Central memory CD4-positive, alpha-beta T cell (primary cell): Measurements from ENCODE around the gene PRKCE.

Experiments
- DNase-seq: peaks from one replicate; pipeline ENCODE4 v3.0.0; 2022

Gene PRKCE

DNA sequence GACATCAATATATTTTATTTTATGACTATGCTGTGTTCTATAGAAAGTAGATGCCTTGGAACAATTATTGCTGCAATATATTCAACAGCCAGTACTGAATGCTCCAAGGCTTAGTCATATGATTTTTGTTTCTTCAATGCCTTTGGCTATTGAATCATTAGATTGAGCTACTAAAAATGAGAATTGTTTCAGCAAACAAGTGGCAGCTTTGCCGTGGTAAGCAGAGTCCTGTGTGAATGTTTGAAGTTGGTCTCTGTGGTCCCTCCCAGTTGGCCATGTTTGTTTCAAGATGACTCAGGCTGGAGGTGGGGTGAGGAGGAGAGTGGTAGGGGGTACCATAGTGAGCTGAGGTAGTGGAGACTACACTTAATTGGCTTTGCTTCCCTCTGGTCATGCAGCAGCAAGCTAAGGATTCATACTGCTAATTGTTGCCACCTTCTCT lies 447.2 kb downstream of the PRKCE start:
- no peak for DNase-seq

DNA sequence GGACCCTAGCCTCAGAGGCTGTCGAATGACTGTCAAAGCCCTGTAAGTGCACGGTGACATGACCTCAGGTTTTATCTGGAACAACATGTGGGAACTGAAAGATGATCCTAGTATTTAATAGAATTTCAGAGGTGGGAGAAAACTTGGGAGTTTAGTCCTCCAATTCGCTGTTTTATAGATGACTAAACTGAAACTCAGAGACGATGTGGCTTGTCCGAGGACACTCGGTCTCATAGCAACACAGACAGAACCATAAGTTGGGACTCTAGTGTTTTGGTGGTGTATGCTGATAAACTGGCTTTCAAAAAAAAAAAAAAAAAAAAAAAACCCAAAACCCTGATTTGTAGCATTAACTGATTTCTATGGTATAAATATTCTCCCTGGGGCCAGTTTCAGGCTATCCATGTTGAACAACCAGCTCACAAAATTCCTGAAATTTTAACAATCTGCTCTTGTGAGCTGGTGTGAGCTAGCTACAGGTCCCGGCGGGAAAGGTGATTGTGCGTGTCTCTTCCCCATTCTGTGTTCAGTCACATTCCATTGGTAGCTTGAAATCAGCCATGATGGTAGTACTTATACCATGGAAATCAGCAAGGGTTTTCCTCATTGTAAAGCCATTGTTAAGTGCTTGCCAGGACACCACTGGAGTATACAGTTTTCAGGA lies 450.2 kb downstream of the PRKCE start:
- no peak for DNase-seq

DNA sequence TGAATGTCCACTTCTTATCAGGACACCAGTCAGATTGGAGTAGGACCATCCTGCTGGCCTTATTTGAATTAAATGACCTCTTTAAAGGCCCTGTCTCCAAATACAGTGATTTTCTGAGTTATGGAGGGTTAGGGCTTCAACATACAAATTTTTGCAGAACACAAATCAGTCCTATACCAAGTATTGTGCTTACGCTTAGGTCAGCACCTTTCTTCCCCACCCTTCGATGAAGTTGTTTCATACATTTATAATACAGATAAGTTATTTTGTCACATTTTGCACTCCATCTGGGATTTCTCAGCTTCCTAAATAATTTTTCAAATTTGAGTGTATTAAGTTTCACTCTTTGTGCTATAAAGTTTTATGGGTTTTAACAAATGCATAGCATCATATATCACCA lies 455.2 kb downstream of the PRKCE start:
- DNase-seq: no peak

GRCh38 chr2:46114996-46115395 lies 463.5 kb downstream of the PRKCE start:
- no peak for DNase-seq

DNA sequence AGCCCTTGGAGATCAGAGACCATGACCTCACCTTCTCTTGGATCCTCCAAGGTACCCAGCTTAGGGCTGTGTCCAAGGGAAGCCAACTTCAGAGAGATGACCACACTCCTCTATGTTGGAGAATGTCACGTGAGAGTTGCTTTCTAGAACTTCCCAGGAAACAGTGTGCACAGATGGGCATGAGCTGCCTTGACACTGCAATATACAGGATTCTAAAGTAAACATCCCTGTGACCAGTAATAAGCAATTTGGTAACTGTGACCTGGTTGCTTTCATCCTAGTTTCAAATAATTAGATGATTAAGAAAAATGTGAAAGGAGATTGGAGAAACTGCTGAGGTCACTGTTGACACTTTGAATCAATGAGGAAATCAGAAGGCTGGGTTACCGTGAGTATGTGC lies 464.7 kb downstream of the PRKCE start:
- DNase-seq: no peak

- no peak for DNase-seq
Measured at GRCh38 chr2:46116553-46116991, 465.1 kb downstream of the PRKCE start.

GRCh38 chr2:46117379-46117778 lies 465.9 kb downstream of the PRKCE start:
- no peak for DNase-seq

- DNase-seq: no peak
Measured at GRCh38 chr2:46117994-46118393, 466.5 kb downstream of the PRKCE start.

- DNase-seq: no peak
Measured at GRCh38 chr2:46118656-46119371, 467.3 kb downstream of the PRKCE start.

- no peak for DNase-seq
Measured at GRCh38 chr2:46119453-46119852, 468.0 kb downstream of the PRKCE start.

DNA sequence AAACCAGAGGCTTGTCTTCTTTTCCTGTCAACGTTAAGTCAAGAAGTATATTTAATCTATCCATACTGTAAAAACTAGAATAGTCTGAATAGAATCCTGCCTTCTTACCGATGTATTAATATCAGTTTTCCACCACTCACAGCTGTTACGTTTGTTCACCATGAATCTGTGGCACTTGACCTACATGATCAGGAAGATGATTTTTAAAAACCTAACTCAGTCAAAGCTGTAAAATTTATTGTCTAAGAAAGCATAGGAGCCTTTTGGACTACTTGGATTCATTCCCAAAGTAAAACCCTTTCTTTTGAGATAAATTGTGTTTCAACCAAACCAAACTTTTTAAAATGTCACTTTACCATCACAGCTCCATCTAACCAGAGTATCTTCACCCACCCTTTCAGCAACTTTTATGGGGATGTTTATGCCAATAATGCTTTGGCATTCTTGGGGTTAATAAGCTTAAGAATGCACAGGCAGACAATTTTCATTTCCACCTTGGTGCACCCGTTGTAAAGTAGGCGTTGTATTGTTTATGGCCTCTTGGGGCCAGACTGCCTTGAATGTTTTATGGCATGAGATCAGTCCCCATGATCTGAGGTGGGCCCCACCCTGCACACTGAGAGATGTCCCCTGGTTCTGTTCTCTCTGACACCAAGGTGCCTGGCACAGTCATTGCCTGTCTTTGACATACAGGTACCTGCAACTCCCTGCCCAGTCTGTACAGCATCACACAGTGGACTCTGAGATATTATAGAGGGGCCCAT lies 469.5 kb downstream of the PRKCE start:
- DNase-seq: no peak

GRCh38 chr2:46122318-46122976 lies 471.0 kb downstream of the PRKCE start:
- DNase-seq: no peak

GRCh38 chr2:46123013-46123412 lies 471.5 kb downstream of the PRKCE start:
- no peak for DNase-seq

GRCh38 chr2:46125798-46126197 lies 474.3 kb downstream of the PRKCE start:
- DNase-seq: no peak

DNA sequence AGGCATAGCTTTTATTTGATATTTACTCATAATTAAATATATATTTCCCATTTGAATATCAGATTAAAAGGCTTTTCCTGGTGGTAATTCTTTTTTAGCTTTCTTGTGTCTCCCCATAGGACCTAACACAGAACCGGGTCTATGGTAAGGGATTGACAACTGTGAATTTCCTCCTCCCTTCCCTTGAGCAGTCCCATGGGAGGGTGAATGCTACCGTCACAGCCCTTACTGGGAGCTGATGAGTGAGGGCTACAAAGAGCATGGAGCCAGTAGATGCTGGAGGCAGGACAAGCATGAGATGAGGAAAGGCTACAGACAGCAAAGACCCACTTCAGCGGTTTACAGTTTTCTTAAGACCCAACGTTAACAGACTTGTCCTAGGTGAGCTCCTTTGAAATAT lies 475.1 kb downstream of the PRKCE start:
- DNase-seq: no peak

- DNase-seq: no peak
Measured at GRCh38 chr2:46127176-46127575, 475.7 kb downstream of the PRKCE start.

DNA sequence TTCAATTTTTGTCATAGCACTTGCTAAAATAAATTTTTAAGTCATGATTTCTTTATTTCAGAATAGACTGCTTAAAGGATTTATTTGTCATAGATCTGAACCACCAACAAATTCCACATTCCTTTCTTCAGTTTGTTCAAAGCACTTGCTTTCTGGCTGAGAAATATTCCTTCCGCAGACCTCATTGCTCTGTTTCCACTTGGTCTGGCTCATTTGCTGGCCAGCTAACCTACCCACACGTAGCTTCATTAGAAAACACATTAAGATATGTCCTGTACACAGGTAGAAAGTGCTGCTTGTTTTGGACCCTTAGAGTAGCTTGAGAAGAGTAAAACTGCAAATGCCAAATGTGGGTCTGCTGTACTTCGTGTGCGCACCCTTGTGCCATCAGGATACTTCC lies 479.0 kb downstream of the PRKCE start:
- no peak for DNase-seq

GRCh38 chr2:46132996-46133395 lies 481.5 kb downstream of the PRKCE start:
- no peak for DNase-seq

DNA sequence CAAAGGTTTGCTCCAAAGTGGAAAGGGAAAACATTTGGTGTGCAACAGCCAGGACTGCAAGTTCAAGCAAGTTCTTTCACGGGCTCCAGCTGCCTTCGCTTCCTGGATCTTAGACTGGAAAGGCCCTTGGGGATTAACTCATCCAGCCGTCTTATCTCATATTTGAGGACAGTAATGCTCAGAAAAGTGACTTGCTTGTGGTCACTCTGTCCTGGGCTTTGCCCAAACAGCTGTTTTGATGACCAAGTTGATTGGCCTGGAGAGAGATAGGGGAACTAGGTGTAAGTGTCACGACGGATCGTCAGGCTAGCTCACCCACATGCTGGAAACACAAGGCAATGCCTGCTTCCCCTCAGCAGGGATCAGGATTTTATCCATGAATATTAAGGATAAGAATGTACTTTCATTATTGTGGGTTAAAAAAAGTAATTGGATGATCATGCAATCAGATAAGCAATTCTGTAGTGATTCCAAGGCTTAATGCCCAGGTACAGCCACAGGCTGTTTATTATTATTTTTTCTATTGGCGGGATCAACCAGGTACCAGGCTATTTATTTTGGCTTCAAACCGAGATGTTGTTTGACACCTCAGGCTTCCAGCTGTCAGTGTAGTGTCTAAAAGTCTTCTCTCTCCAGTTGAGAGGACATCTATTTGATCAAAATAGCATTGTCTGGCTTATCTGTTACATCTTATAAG lies 483.2 kb downstream of the PRKCE start:
- no peak for DNase-seq

DNA sequence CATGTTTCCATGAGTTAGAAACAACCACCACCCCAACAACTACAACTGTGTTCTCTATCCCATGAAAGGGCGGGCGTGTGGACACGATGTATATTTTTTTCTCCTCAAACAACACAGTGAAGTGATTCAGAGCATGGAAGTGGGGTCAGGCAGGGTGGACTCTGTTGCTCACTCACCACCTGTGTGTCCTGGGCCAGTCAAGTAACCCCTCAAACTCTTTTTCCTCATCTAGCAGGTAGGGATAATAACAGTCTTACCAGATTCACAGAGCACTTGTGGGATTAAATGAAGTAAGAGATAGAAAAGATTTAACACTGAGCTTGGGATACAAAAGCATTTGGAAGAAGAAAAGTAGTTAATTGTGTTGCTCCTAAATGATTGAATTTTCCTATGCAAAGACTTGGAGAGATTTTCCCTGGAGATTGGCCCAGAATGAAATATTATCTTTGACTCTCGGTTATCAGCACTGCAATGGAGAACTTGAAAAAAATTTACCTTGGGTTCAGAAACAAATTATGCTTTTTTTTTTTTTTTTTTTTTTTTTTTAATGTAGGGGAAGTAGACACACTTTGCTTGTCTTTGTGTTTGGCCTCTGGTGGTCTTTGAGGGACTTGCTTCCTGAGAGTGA lies 483.9 kb downstream of the PRKCE start:
- no peak for DNase-seq

DNA sequence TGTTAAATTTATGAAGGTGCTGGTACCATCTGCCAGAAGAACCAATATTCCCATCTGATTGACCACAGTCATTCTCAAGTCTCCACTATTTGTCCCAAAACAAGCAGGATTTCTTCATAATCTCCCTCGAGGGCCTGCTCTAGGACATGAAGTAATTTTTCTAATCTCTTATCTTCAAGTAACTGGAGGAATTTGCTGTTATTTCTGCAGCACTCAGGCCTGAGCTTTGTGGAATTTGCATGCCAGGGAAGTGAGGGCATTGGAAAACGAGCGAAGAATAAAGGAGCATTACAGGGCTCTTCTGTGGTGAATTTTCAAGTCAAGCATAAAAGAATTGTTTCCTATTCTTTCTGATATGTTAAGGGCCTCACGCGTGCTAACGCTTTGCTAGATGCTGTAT lies 484.5 kb downstream of the PRKCE start:
- no peak for DNase-seq

GRCh38 chr2:46136481-46136880 lies 485.0 kb downstream of the PRKCE start:
- no peak for DNase-seq
